Measurements from ENCODE around the gene TUBGCP6.

GRCh38 chr22:50267591-50268390 is 23.0 kb upstream of the TUBGCP6 start:
- TF ChIP-seq CTCF (IDR thresholded peaks at IDR 0.05) (peak in 3 of 6 experiments; percentile 14 to 37 (median 28)), POLR2A (IDR thresholded peaks at IDR 0.05) (no peak)

Measured in thyroid gland (tissue), 4 donors.